Measurements from ENCODE around the gene SDHD.

SDHD gene

DNA sequence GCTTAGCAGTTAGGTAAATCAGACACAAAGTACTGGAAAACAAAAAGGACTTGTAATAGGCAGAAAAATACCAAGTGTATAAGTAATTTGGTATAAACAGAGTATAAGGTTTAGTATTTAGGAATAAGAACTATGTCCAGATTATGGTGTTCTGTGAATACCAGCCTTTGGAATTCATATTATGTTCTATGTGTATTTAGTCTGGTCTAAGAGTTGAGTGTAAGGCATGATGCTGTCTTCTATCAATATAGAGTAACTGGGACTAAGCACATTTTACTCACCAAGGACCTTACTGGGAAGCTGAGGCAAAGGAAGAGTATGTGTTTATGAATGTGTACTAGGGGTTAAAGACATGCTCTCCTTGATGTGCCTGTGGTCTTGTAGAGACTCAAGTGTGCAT is 9.5 kb downstream of the SDHD start:
- no peaks in the 10 kb centered on the region for H3K27me3 ChIP-seq (ENCODE audit: insufficient read depth, low read depth)
- no peak overlapping the region for H3K27ac ChIP-seq
- peaks cover 9% of the 10 kb centered on the region for H3K4me1 ChIP-seq (ENCODE audit: low read depth, poor library complexity, severe bottlenecking)
- H3K4me2 ChIP-seq: no peak overlapping the region
- TF ChIP-seq, protein P1, sequence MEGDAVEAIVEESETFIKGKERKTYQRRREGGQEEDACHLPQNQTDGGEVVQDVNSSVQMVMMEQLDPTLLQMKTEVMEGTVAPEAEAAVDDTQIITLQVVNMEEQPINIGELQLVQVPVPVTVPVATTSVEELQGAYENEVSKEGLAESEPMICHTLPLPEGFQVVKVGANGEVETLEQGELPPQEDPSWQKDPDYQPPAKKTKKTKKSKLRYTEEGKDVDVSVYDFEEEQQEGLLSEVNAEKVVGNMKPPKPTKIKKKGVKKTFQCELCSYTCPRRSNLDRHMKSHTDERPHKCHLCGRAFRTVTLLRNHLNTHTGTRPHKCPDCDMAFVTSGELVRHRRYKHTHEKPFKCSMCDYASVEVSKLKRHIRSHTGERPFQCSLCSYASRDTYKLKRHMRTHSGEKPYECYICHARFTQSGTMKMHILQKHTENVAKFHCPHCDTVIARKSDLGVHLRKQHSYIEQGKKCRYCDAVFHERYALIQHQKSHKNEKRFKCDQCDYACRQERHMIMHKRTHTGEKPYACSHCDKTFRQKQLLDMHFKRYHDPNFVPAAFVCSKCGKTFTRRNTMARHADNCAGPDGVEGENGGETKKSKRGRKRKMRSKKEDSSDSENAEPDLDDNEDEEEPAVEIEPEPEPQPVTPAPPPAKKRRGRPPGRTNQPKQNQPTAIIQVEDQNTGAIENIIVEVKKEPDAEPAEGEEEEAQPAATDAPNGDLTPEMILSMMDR (conservative IDR thresholded peaks at IDR 0.05; ENCODE audit: low read depth, low read length): no peak
- H3K36me3 ChIP-seq (ENCODE audit: insufficient read depth): no peaks in the 10 kb centered on the region
- no peaks in the 10 kb centered on the region for H3K79me2 ChIP-seq (ENCODE audit: insufficient read depth, low read depth)
- no peak overlapping the region for H2AFZ ChIP-seq (ENCODE audit: low read depth)
- H3K4me3 ChIP-seq (IDR thresholded peaks at IDR 0.05; ENCODE audit: insufficient read depth, low read depth, low read length): no peak overlapping the region
- H4K20me1 ChIP-seq (ENCODE audit: insufficient read depth): no peaks in the 10 kb centered on the region
- no peak overlapping the region for H3K9ac ChIP-seq

DNA sequence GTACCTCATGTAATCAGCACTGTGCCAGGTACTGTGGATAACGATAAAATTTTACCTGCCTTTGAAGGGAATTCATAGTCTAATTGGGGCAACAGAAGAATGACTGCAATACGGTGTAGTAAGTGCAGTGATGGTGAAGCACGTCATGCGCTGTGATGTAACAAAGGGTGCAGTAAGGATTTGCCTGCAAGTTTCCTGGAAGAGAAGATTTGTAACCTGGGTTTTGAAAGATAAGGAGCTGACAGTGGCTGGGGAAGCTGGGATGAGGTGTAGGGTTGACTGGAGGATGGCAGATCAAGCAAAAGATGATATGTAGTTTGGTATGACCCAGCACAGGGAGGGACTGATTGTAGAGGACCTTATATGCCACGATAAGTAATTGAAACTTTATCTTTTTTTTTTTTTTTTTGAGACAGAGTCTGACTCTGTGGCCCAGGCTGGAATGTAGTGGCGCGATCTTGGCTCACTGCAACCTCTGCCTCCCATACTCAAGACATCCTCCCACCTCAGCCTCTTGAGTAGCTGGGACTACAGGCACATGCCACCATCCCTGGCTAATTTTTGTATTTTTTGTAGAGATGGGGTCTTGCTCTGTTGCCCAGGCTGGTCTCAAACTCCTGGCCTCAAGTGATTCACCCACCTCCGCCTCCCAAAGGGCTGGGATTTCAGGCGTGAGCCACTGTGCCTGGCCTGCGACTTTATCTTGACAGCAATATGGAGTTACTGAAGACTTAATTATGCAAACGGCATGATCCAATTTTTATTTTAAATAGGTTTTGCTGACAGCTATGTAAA is 11.3 kb downstream of the SDHD start:
- no peak overlapping the region for H2AFZ ChIP-seq (ENCODE audit: low read depth)
- no peaks in the 10 kb centered on the region for H4K20me1 ChIP-seq (ENCODE audit: insufficient read depth)
- H3K4me1 ChIP-seq (ENCODE audit: low read depth, poor library complexity, severe bottlenecking): peaks cover 9% of the 10 kb centered on the region
- H3K36me3 ChIP-seq (ENCODE audit: insufficient read depth): no peaks in the 10 kb centered on the region
- no peaks in the 10 kb centered on the region for H3K27me3 ChIP-seq (ENCODE audit: insufficient read depth, low read depth)
- H3K4me3 ChIP-seq (IDR thresholded peaks at IDR 0.05; ENCODE audit: insufficient read depth, low read depth, low read length): no peak overlapping the region
- TF ChIP-seq, protein P1 (conservative IDR thresholded peaks at IDR 0.05; ENCODE audit: low read depth, low read length): no peak
- no peak overlapping the region for H3K9ac ChIP-seq
- H3K27ac ChIP-seq: no peak overlapping the region
- no peak overlapping the region for H3K4me2 ChIP-seq
- no peaks in the 10 kb centered on the region for H3K79me2 ChIP-seq (ENCODE audit: insufficient read depth, low read depth)

GRCh38 chr11:112100462-112100861 is 13.8 kb downstream of the SDHD start:
- H3K79me2 ChIP-seq (ENCODE audit: insufficient read depth, low read depth): no peaks in the 10 kb centered on the region
- no peaks in the 10 kb centered on the region for H3K36me3 ChIP-seq (ENCODE audit: insufficient read depth)
- TF ChIP-seq, protein P1 (conservative IDR thresholded peaks at IDR 0.05; ENCODE audit: low read depth, low read length): no peak
- H2AFZ ChIP-seq (ENCODE audit: low read depth): no peak overlapping the region
- no peak overlapping the region for H3K9ac ChIP-seq
- H3K4me2 ChIP-seq: peak overlapping the region; percentile 29
- peak overlapping the region; percentile 60; the same call in 1 of the 2 replicates for H3K27ac ChIP-seq
- peaks cover 9% of the 10 kb centered on the region for H3K4me1 ChIP-seq (ENCODE audit: low read depth, poor library complexity, severe bottlenecking)
- H3K27me3 ChIP-seq (ENCODE audit: insufficient read depth, low read depth): no peaks in the 10 kb centered on the region
- H4K20me1 ChIP-seq (ENCODE audit: insufficient read depth): no peaks in the 10 kb centered on the region
- no peak overlapping the region for H3K4me3 ChIP-seq (IDR thresholded peaks at IDR 0.05; ENCODE audit: insufficient read depth, low read depth, low read length)

DNA sequence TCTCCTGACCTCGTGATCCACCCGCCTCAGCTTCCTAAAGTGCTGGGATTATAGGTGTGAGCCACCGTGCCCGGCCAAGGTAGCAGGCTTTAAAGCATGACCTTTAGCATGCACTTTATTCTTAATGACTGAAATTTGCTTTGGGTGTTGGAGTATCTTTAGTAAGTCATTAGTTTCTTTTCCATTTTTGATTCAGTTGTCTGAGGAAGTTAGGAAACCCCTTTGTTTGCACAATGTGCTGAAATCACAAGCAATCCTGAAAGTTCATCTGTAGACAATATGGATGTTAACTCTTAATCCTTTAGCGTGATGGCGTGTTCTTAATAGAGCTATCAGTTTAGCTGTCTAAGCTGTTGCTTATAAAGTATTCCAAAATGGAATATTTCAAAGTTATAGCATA is 16.8 kb downstream of the SDHD start:
- Histone ChIP-seq H3K79me2 (ENCODE audit: insufficient read depth, low read depth) (no peaks in the 10 kb centered on the region), H4K20me1 (ENCODE audit: insufficient read depth) (no peaks in the 10 kb centered on the region)
- TF ChIP-seq, protein P1 (conservative IDR thresholded peaks at IDR 0.05; ENCODE audit: low read depth, low read length): no peak

More for the DNA sequence above, 16.8 kb downstream of the SDHD start:
- H3K4me1 ChIP-seq (ENCODE audit: low read depth, poor library complexity, severe bottlenecking): peaks cover 9% of the 10 kb centered on the region
- no peak overlapping the region for H3K27ac ChIP-seq
- H2AFZ ChIP-seq (ENCODE audit: low read depth): no peak overlapping the region
- H3K27me3 ChIP-seq (ENCODE audit: insufficient read depth, low read depth): no peaks in the 10 kb centered on the region
- H3K36me3 ChIP-seq (ENCODE audit: insufficient read depth): no peaks in the 10 kb centered on the region
- no peak overlapping the region for H3K4me2 ChIP-seq
- H3K9ac ChIP-seq: no peak overlapping the region
- no peak overlapping the region for H3K4me3 ChIP-seq (IDR thresholded peaks at IDR 0.05; ENCODE audit: insufficient read depth, low read depth, low read length)

All from KMS-11 (cell line).